H9 (cell line): ENCODE data around the gene KIAA2012. TPM values are rescaled to one million over a fixed set of nuclear protein-coding genes. Genes with fewer than 3 reads are reported as not detected.

Experiments
- DNase-seq: peaks from one replicate; pipeline ENCODE4 v3.0.0-alpha.2; 2017
- H2AFZ ChIP-seq: one replicate; pipeline ENCODE4 v1.6.1; 2013; ENCODE audit warnings: mild to moderate bottlenecking, low read length, control low read depth, moderate library complexity
- H2AK5ac ChIP-seq: 2 replicates; pipeline ENCODE4 v1.6.1; 2013; ENCODE audit warnings: low read length, control low read depth, mixed read lengths; ENCODE audit not compliant: insufficient read length
- H2BK120ac ChIP-seq: one replicate; pipeline ENCODE4 v1.6.1; 2013; ENCODE audit warnings: low read depth, mild to moderate bottlenecking, low read length, control low read depth, inconsistent platforms; ENCODE audit not compliant: poor library complexity, severe bottlenecking
- H2BK12ac ChIP-seq: 2 replicates; pipeline ENCODE4 v1.6.1; 2013; ENCODE audit warnings: low read length, control low read depth, mixed read lengths, low read depth; ENCODE audit not compliant: insufficient read length
- H2BK15ac ChIP-seq: 2 replicates; pipeline ENCODE4 v1.6.1; 2013; ENCODE audit warnings: low read depth, low read length, control low read depth
- H2BK20ac ChIP-seq: one replicate; pipeline ENCODE4 v1.6.1; 2013; ENCODE audit warnings: low read depth, mild to moderate bottlenecking, low read length, control low read depth, inconsistent platforms; ENCODE audit not compliant: poor library complexity, severe bottlenecking
- H2BK5ac ChIP-seq: 2 replicates; pipeline ENCODE4 v1.6.1; 2013; ENCODE audit warnings: low read length, control low read depth, mixed read lengths; ENCODE audit not compliant: insufficient read length
- H3K14ac ChIP-seq: 2 replicates; pipeline ENCODE4 v1.6.1; 2013; ENCODE audit warnings: low read length, control low read depth; ENCODE audit not compliant: insufficient read depth
- H3K18ac ChIP-seq: 2 replicates; pipeline ENCODE4 v1.6.1; 2013; ENCODE audit warnings: low read depth, mild to moderate bottlenecking, mixed read lengths, low read length, control low read depth; ENCODE audit not compliant: insufficient read length
- H3K23ac ChIP-seq: 2 replicates; pipeline ENCODE4 v1.6.1; 2013; ENCODE audit warnings: low read length, control low read depth, mixed read lengths, low read depth; ENCODE audit not compliant: insufficient read length
- H3K23me2 ChIP-seq: 2 replicates; pipeline ENCODE4 v1.6.1; 2013; ENCODE audit warnings: low read depth, mild to moderate bottlenecking, mixed read lengths, low read length, control low read depth; ENCODE audit not compliant: insufficient read length, poor library complexity, severe bottlenecking
- H3K27ac ChIP-seq: 2 replicates; pipeline ENCODE4 v1.5.1; 2013; ENCODE audit warnings: low read length, control low read depth, mixed read lengths, low read depth; ENCODE audit not compliant: insufficient read length
- H3K27me3 ChIP-seq: 2 replicates; pipeline ENCODE4 v1.6.1; 2013; ENCODE audit warnings: low read length, control low read depth, inconsistent platforms; ENCODE audit not compliant: insufficient read depth
- H3K4ac ChIP-seq: 2 replicates; pipeline ENCODE4 v1.6.1; 2013; ENCODE audit warnings: low read depth, mild to moderate bottlenecking, control low read depth, inconsistent platforms, low read length, moderate library complexity
- H3K4me1 ChIP-seq: 2 replicates; pipeline ENCODE4 v1.6.1; 2013; ENCODE audit warnings: low read length, control low read depth, inconsistent platforms; ENCODE audit not compliant: insufficient read depth
- H3K4me2 ChIP-seq: 2 replicates; pipeline ENCODE4 v1.6.1; 2013; ENCODE audit warnings: low read length, control low read depth, mixed read lengths; ENCODE audit not compliant: insufficient read length, insufficient read depth
- H3K56ac ChIP-seq: 2 replicates; pipeline ENCODE4 v1.6.1; 2013; ENCODE audit warnings: low read depth, mild to moderate bottlenecking, mixed read lengths, low read length, control low read depth; ENCODE audit not compliant: insufficient read length
- H3K79me1 ChIP-seq: 2 replicates; pipeline ENCODE4 v1.6.1; 2013; ENCODE audit warnings: low read depth, mild to moderate bottlenecking, moderate library complexity, low read length, control low read depth, inconsistent platforms; ENCODE audit not compliant: insufficient read depth, poor library complexity, severe bottlenecking
- H3K79me2 ChIP-seq: 2 replicates; pipeline ENCODE4 v1.6.1; 2013; ENCODE audit warnings: low read length, control low read depth, inconsistent platforms; ENCODE audit not compliant: insufficient read depth
- H3K9ac ChIP-seq: 2 replicates; pipeline ENCODE4 v1.6.1; 2013; ENCODE audit warnings: low read length, control low read depth, mixed read lengths; ENCODE audit not compliant: insufficient read length; ENCODE audit errors: extremely low read depth
- H3K9me3 ChIP-seq: one replicate; pipeline ENCODE4 v1.6.1; 2013; ENCODE audit warnings: low read depth, low read length, inconsistent platforms; ENCODE audit not compliant: control insufficient read depth
- H3T11ph ChIP-seq: one replicate; pipeline ENCODE4 v1.6.1; 2013; ENCODE audit warnings: mild to moderate bottlenecking, low read length, control low read depth, inconsistent platforms
- H4K20me1 ChIP-seq: one replicate; pipeline ENCODE4 v1.6.1; 2013; ENCODE audit not compliant: control insufficient read depth, insufficient read length, insufficient read depth
- H4K5ac ChIP-seq: 2 replicates; pipeline ENCODE4 v1.6.1; 2013; ENCODE audit warnings: low read depth, mild to moderate bottlenecking, mixed read lengths, low read length, control low read depth; ENCODE audit not compliant: insufficient read length
- H4K8ac ChIP-seq: replicated peaks from 2 replicates; pipeline ENCODE4 v1.6.1; 2013; ENCODE audit warnings: low read length, control low read depth, mixed read lengths, low read depth; ENCODE audit not compliant: insufficient read length
- H4K91ac ChIP-seq: 2 replicates; pipeline ENCODE4 v1.6.1; 2013; ENCODE audit warnings: low read depth, mild to moderate bottlenecking, moderate library complexity, mixed read lengths, low read length, control low read depth; ENCODE audit not compliant: insufficient read length
- H3K27ac Mint-ChIP-seq, 3 experiments: 2 replicates in 2 of 3; 3 replicates in 1 of 3; pipeline ENCODE4 v1.8.0; 2020 to 2021; ENCODE audit warnings: mixed read lengths in 3 of 3, mild to moderate bottlenecking in 1 of 3, moderate library complexity in 1 of 3
- H3K27me3 Mint-ChIP-seq: 2 replicates; pipeline ENCODE4 v1.8.0; 2021; ENCODE audit warnings: low read depth, mild to moderate bottlenecking, moderate library complexity, mixed read lengths
- H3K36me3 Mint-ChIP-seq, 3 experiments: 2 replicates in 2 of 3; 3 replicates in 1 of 3; pipeline ENCODE4 v1.8.0; 2020 to 2021; ENCODE audit warnings: low read depth in 3 of 3, mixed read lengths in 3 of 3; ENCODE audit not compliant: insufficient read depth in 1 of 3
- H3K4me1 Mint-ChIP-seq, 2 experiments: 2 replicates each; pipeline ENCODE4 v1.8.0; 2020; ENCODE audit warnings: mixed read lengths in 2 of 2
- H3K4me3 Mint-ChIP-seq, 2 experiments: 2 replicates in 1 of 2; 3 replicates in 1 of 2; pipeline ENCODE4 v1.8.0; 2020 to 2021; ENCODE audit warnings: mild to moderate bottlenecking in 2 of 2, mixed read lengths in 2 of 2, moderate library complexity in 1 of 2
- H3K9me3 Mint-ChIP-seq, 2 experiments: 2 replicates in 1 of 2; 3 replicates in 1 of 2; pipeline ENCODE4 v1.8.0; 2020; ENCODE audit warnings: mild to moderate bottlenecking in 2 of 2, mixed read lengths in 2 of 2, moderate library complexity in 1 of 2
- WGBS: extraction: QIAGEN DNeasy Blood & Tissue Kit; methylation state at CpG from one replicate; pipeline ENCODE4 v1.1.7; 2013; ENCODE audit warnings: missing lambda C conversion rate, low lambda C conversion rate, mixed read lengths; ENCODE audit not compliant: insufficient read length; ENCODE audit errors: extremely low coverage; 5-methylcytosine and 5-hydroxymethylcytosine counted together
- total RNA-seq: library from RNA; stranded (reverse); gene quantifications from 2 replicates; pipeline ENCODE4 v1.2.1, GENCODE V29; 2021
- TF ChIP-seq, protein P1 (sequence below): fragments of 200-600 bp; sonication (generic); conservative IDR thresholded peaks from 3 replicates; pipeline ENCODE4 v1.8.0; 2021; ENCODE audit warnings: antibody characterized with exemption, mild to moderate bottlenecking

KIAA2012 gene
- total RNA-seq, 1 experiment from 2014 or later = not detected

GRCh38 chr2:202122163-202122540, 49.1 kb downstream of the KIAA2012 start:
- no peak overlapping the region for H3K4me3 Mint-ChIP-seq
- TF ChIP-seq, protein P1, sequence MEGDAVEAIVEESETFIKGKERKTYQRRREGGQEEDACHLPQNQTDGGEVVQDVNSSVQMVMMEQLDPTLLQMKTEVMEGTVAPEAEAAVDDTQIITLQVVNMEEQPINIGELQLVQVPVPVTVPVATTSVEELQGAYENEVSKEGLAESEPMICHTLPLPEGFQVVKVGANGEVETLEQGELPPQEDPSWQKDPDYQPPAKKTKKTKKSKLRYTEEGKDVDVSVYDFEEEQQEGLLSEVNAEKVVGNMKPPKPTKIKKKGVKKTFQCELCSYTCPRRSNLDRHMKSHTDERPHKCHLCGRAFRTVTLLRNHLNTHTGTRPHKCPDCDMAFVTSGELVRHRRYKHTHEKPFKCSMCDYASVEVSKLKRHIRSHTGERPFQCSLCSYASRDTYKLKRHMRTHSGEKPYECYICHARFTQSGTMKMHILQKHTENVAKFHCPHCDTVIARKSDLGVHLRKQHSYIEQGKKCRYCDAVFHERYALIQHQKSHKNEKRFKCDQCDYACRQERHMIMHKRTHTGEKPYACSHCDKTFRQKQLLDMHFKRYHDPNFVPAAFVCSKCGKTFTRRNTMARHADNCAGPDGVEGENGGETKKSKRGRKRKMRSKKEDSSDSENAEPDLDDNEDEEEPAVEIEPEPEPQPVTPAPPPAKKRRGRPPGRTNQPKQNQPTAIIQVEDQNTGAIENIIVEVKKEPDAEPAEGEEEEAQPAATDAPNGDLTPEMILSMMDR = no peak
- H3K4ac ChIP-seq = no peak overlapping the region
- H3K23ac ChIP-seq = no peak overlapping the region
- H3K9me3 Mint-ChIP-seq = peaks cover 13 to 17% of the 10 kb centered on the region in 2 experiments
- H3T11ph ChIP-seq = no peak overlapping the region
- peaks cover 2% of the 10 kb centered on the region for H3K23me2 ChIP-seq
- peaks cover 8 to 13% of the 10 kb centered on the region in 2 experiments for H3K4me1 Mint-ChIP-seq
- no peak overlapping the region for H3K27ac Mint-ChIP-seq
- no peak overlapping the region for H4K91ac ChIP-seq
- no peak overlapping the region for H3K27ac ChIP-seq
- H3K56ac ChIP-seq = no peak overlapping the region
- peaks cover 10% of the 10 kb centered on the region for H3K9me3 ChIP-seq
- no peaks in the 10 kb centered on the region for H3K4me1 ChIP-seq
- WGBS = no CpG with 5 or more reads among the region's 4 CpGs
- H3K79me1 ChIP-seq = no peaks in the 10 kb centered on the region
- H2AFZ ChIP-seq = no peak overlapping the region
- no peak overlapping the region for H2BK120ac ChIP-seq
- peaks cover 4 to 15% (median 6%) of the 10 kb centered on the region in 3 experiments; a peak in 5 of 7 replicates for H3K36me3 Mint-ChIP-seq
- H3K14ac ChIP-seq = no peak overlapping the region
- H3K27me3 Mint-ChIP-seq = no peaks in the 10 kb centered on the region; the same call in 1 of the 2 replicates
- H2BK15ac ChIP-seq = no peak overlapping the region
- no peak for DNase-seq
- no peak overlapping the region for H2BK5ac ChIP-seq
- no peak overlapping the region for H2AK5ac ChIP-seq
- H3K9ac ChIP-seq = no peak overlapping the region
- H3K79me2 ChIP-seq = no peaks in the 10 kb centered on the region
- H3K18ac ChIP-seq = no peak overlapping the region
- H3K27me3 ChIP-seq = no peaks in the 10 kb centered on the region
- no peak overlapping the region for H2BK12ac ChIP-seq
- no peak overlapping the region for H4K5ac ChIP-seq
- no peak overlapping the region for H2BK20ac ChIP-seq
- no peaks in the 10 kb centered on the region for H4K20me1 ChIP-seq
- H4K8ac ChIP-seq = no peak overlapping the region
- no peak overlapping the region for H3K4me2 ChIP-seq
